Measurements from ENCODE around the gene CCDC50. TPM values are rescaled to one million over a fixed set of nuclear protein-coding genes. Genes with fewer than 3 reads are reported as not detected.

CCDC50 gene
- polyA plus RNA-seq, 1 donor (not counting 4 experiments of a cell fraction or from before 2014, with no cell fraction given), result 54.8 TPM

Other genes starting within 250 kb of the CCDC50 start
- gene OSTN, start 130.2 kb upstream of the CCDC50 start, polyA plus RNA-seq, result not detected in 3 replicates
- not detected in 3 replicates for gene UTS2B, start 1.1 kb downstream of the CCDC50 start, polyA plus RNA-seq
- gene PYDC2, start 131.8 kb downstream of the CCDC50 start, polyA plus RNA-seq, result not detected in 3 replicates